NB4 (cell line): ENCODE data around the gene FRMPD4.

ENCODE experiments used
- DNase-seq: peaks from one replicate; pipeline ENCODE4 v3.0.0; 2010; ENCODE audit warnings: low read depth
- H3K4me3 ChIP-seq: one replicate; pipeline ENCODE4 v1.5.1; 2011; ENCODE audit warnings: mild to moderate bottlenecking, low read depth, low read length, moderate library complexity
- CTCF ChIP-seq: IDR thresholded peaks from one replicate; pipeline ENCODE4 v1.5.1; 2012; ENCODE audit warnings: low read depth, low read length
- POLR2A ChIP-seq: IDR thresholded peaks from 2 replicates; pipeline ENCODE4 v1.6.1; 2011; ENCODE audit warnings: mild to moderate bottlenecking; ENCODE audit not compliant: insufficient read length; ENCODE audit errors: extremely low read depth

The FRMPD4 gene

GRCh38 chrX:12771445-12772069 is 633.3 kb downstream of the FRMPD4 start:
- TF ChIP-seq CTCF (peak; percentile 90), POLR2A (no peak)
- H3K4me3 ChIP-seq = no peak overlapping the region
- DNase-seq = peak; percentile 80
